Spleen (tissue), 7 donors: ENCODE measurements around the gene OR2T10.

Experiments
- CTCF ChIP-seq, 11 experiments: fragments of 200-600 bp in 7 of 11; fragments of 450-650 bp in 4 of 11; sonication (generic) in 4 of 11; IDR thresholded peaks in 8 of 11; conservative IDR thresholded peaks in 3 of 11; 1 replicate in 7 of 11; 2 replicates in 4 of 11; pipeline versions ENCODE4 v1.4.0 to v1.8.0; 2016 to 2021; ENCODE audit warnings: antibody characterized with exemption in 11 of 11, inconsistent platforms in 4 of 11, mild to moderate bottlenecking in 1 of 11
- POLR2A ChIP-seq, 3 donors: fragments of 450-650 bp; IDR thresholded peaks; one replicate each; pipeline ENCODE4 v1.5.1; 2017; ENCODE audit warnings: antibody characterized with exemption in 3 of 3, mild to moderate bottlenecking in 1 of 3
- donor health status: DM: no; HTN: no; CAD: no; lungs with moderate emphysema.
- donor health status: DM: no; HTN: no; CAD: no.
- donor health status: DM: no; HTN: no; CAD: no.

GRCh38 chr1:248597589-248597988 is at the start of gene OR2T10:
- TF ChIP-seq CTCF (IDR thresholded peaks at IDR 0.05 in 8 of 11, conservative IDR thresholded peaks at IDR 0.05 in 3 of 11) = no peak
- no peak for TF ChIP-seq POLR2A (IDR thresholded peaks at IDR 0.05)
